Nephron (organoid): Measurements from ENCODE around the gene TMEM220.

Experiments
- H3K27ac Mint-ChIP-seq, 3 experiments: 2 replicates each; pipeline ENCODE4 v1.8.0; 2020; ENCODE audit warnings: mixed read lengths in 3 of 3, mild to moderate bottlenecking in 2 of 3, moderate library complexity in 1 of 3
- H3K27me3 Mint-ChIP-seq: 2 replicates; pipeline ENCODE4 v1.8.0; 2021; ENCODE audit warnings: low read depth, mild to moderate bottlenecking, moderate library complexity, mixed read lengths
- H3K36me3 Mint-ChIP-seq: 2 replicates; pipeline ENCODE4 v1.8.0; 2020; ENCODE audit warnings: low read depth, mixed read lengths
- H3K4me1 Mint-ChIP-seq: 2 replicates; pipeline ENCODE4 v1.8.0; 2020; ENCODE audit warnings: mixed read lengths
- H3K4me3 Mint-ChIP-seq, 3 experiments: 2 replicates each; pipeline ENCODE4 v1.8.0; 2020; ENCODE audit warnings: mild to moderate bottlenecking in 3 of 3, mixed read lengths in 3 of 3, moderate library complexity in 2 of 3
- H3K9me3 Mint-ChIP-seq: 2 replicates; pipeline ENCODE4 v1.8.0; 2020; ENCODE audit warnings: mixed read lengths
- CTCF ChIP-seq, 3 experiments: fragments of 200-600 bp; sonication (generic); IDR thresholded peaks; one replicate each; pipeline ENCODE4 v1.5.0; 2021; ENCODE audit warnings: antibody characterized with exemption in 3 of 3; ENCODE audit not compliant: unreplicated experiment in 3 of 3

TMEM220 gene

GRCh38 chr17:10754109-10754508 lies 24.3 kb upstream of the TMEM220 start:
- TF ChIP-seq CTCF (IDR thresholded peaks at IDR 0.05; ENCODE audit: unreplicated experiment in 3 of 3) = peak in 1 of 3 experiments; percentile 17
- Mint-ChIP-seq H3K4me1 (peaks cover 28% of the 10 kb centered on the region), H3K9me3 (no peaks in the 10 kb centered on the region), H3K4me3 (no peak overlapping the region), H3K27ac (no peak overlapping the region), H3K36me3 (no peaks in the 10 kb centered on the region), H3K27me3 (peaks cover 43% of the 10 kb centered on the region)

- peaks cover 27% of the 10 kb centered on the region for H3K4me1 Mint-ChIP-seq
- no peaks in the 10 kb centered on the region for H3K36me3 Mint-ChIP-seq
- no peak overlapping the region for H3K27ac Mint-ChIP-seq
- TF ChIP-seq CTCF (IDR thresholded peaks at IDR 0.05; ENCODE audit: unreplicated experiment in 3 of 3) = no peak
- H3K27me3 Mint-ChIP-seq = peaks cover 47% of the 10 kb centered on the region
- no peak overlapping the region for H3K4me3 Mint-ChIP-seq
- no peaks in the 10 kb centered on the region for H3K9me3 Mint-ChIP-seq
Observed at GRCh38 chr17:10752696-10753095, 22.9 kb upstream of the TMEM220 start.

- no peak for TF ChIP-seq CTCF (IDR thresholded peaks at IDR 0.05; ENCODE audit: unreplicated experiment in 3 of 3)
- Mint-ChIP-seq H3K27ac (no peak overlapping the region), H3K4me3 (no peak overlapping the region), H3K9me3 (no peaks in the 10 kb centered on the region), H3K27me3 (peaks cover 40% of the 10 kb centered on the region), H3K36me3 (no peaks in the 10 kb centered on the region), H3K4me1 (peaks cover 24% of the 10 kb centered on the region)
Observed at GRCh38 chr17:10751563-10751962, 21.7 kb upstream of the TMEM220 start.

- no peak for TF ChIP-seq CTCF (IDR thresholded peaks at IDR 0.05; ENCODE audit: unreplicated experiment in 3 of 3)
- Mint-ChIP-seq H3K4me3 (no peak overlapping the region), H3K36me3 (no peaks in the 10 kb centered on the region), H3K4me1 (peaks cover 21% of the 10 kb centered on the region), H3K27ac (no peak overlapping the region), H3K27me3 (peaks cover 31% of the 10 kb centered on the region), H3K9me3 (no peaks in the 10 kb centered on the region)
Observed at GRCh38 chr17:10750210-10750609, 20.4 kb upstream of the TMEM220 start.

- Mint-ChIP-seq H3K27ac (peak overlapping the region in 1 of 3 experiments; percentile 22), H3K4me1 (peaks cover 27% of the 10 kb centered on the region), H3K9me3 (no peaks in the 10 kb centered on the region), H3K36me3 (no peaks in the 10 kb centered on the region), H3K27me3 (peaks cover 20% of the 10 kb centered on the region), H3K4me3 (no peak overlapping the region)
- TF ChIP-seq CTCF (IDR thresholded peaks at IDR 0.05; ENCODE audit: unreplicated experiment in 3 of 3) = no peak
Observed at GRCh38 chr17:10748531-10749181, 18.8 kb upstream of the TMEM220 start.

GRCh38 chr17:10745231-10745630 lies 15.4 kb upstream of the TMEM220 start:
- Mint-ChIP-seq H3K27me3 (peaks cover 16% of the 10 kb centered on the region), H3K4me1 (peaks cover 27% of the 10 kb centered on the region), H3K27ac (no peak overlapping the region), H3K4me3 (no peak overlapping the region), H3K9me3 (no peaks in the 10 kb centered on the region), H3K36me3 (no peaks in the 10 kb centered on the region)
- no peak for TF ChIP-seq CTCF (IDR thresholded peaks at IDR 0.05; ENCODE audit: unreplicated experiment in 3 of 3)
